SH-SY5Y (cell line): ENCODE results near the gene DMBX1.

Experiments used
- GATA2 ChIP-seq: IDR thresholded peaks from 2 replicates; pipeline ENCODE4 v1.6.1; 2011; ENCODE audit warnings: mild to moderate bottlenecking, low read depth, low read length
- GATA3 ChIP-seq: IDR thresholded peaks from 2 replicates; pipeline ENCODE4 v1.6.1; 2011; ENCODE audit warnings: low read depth, mild to moderate bottlenecking, low read length, moderate library complexity

DNA sequence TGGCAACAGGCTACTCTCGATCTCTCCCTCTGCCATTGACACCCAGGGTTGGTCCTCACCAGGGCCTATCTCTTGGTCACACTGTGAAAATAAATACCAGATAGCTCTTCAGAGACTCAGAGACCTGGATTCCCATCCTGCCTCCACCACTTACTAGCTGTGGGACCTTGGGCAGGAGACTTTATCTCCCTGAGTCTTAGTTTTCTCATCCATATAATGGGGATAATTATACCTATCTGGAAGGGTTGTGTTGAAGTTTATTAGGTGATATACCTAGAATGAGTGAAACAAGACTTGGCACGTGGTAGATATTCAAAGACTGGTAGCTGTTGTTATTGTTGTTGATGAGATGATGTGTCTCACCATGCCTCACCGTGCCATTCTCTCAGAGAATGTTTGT, 7.4 kb downstream of the DMBX1 start:
- TF ChIP-seq GATA2 (no peak), GATA3 (no peak)
